Right atrium auricular region (tissue), 2 donors: ENCODE data around the gene ARMH1. TPM values are rescaled to one million over a fixed set of nuclear protein-coding genes. Genes with fewer than 3 reads are reported as not detected.

Source experiments
- DNase-seq: peaks from one replicate; pipeline ENCODE4 v3.0.0-alpha.2; 2019; ENCODE audit warnings: low spot score
- H3K27ac ChIP-seq, 2 donors: fragments of 200-600 bp; sonication (generic); 1 replicate in 1 of 2; 2 replicates in 1 of 2; pipeline ENCODE4 v1.5.1; 2016 to 2019
- H3K27me3 ChIP-seq, 2 donors: fragments of 200-600 bp; sonication (generic); one replicate each; pipeline versions ENCODE4 v1.5.1 to v1.6.0; 2017 to 2019
- H3K36me3 ChIP-seq: fragments of 200-600 bp; sonication (generic); one replicate; pipeline ENCODE4 v1.5.1; 2016
- H3K4me1 ChIP-seq, 2 donors: fragments of 200-600 bp; sonication (generic); one replicate each; pipeline versions ENCODE4 v1.5.1 to v1.6.0; 2017 to 2019
- H3K4me3 ChIP-seq, 2 donors: fragments of 200-600 bp; sonication (generic); 1 replicate in 1 of 2; 2 replicates in 1 of 2; pipeline ENCODE4 v1.5.1; 2017 to 2019; ENCODE audit warnings: mild to moderate bottlenecking in 1 of 2, moderate library complexity in 1 of 2
- H3K9me3 ChIP-seq, 2 donors: fragments of 200-600 bp; sonication (generic); one replicate each; pipeline ENCODE4 v1.5.1; 2019
- CTCF ChIP-seq, 2 donors: fragments of 200-600 bp; sonication (generic); IDR thresholded peaks; one replicate each; pipeline ENCODE4 v1.5.1; 2019; ENCODE audit warnings: antibody characterized with exemption in 2 of 2
- total RNA-seq, 2 donors: library from RNA; depleted of rRNA; stranded (reverse); fragments of >200 nt; gene quantifications; one replicate each; pipeline ENCODE4 v1.1.0, GENCODE V29; 2016

Gene ARMH1
- total RNA-seq, 2 donors from 2014 or later: 0.19 to 5.2 TPM

DNA sequence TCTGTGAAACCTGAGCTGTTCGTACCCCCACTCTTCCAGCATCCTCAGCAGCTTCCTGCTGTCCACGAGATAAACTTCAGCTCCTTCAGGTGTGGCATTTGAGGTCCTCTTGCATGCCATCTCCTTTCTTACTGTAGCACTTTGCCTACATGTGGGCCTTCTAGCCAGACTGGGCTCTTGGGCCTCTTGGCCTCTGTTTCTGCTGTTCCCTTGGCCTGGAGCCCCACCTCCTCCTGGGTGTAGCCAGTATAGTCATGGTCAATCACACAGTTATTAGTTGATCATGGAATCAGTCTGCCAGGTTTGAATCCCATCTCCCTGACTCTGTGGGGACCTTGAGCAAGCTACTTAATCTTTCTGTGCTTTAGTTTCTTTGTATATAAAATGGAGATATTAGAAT lies 26.6 kb upstream of the ARMH1 start:
- H3K4me1 ChIP-seq: peaks cover 0 to 32% of the 10 kb centered on the region in 2 donors
- H3K36me3 ChIP-seq: peaks cover 61% of the 10 kb centered on the region
- DNase-seq: no peak
- no peaks in the 10 kb centered on the region for H3K9me3 ChIP-seq
- H3K27me3 ChIP-seq: no peaks in the 10 kb centered on the region
- no peak overlapping the region for H3K27ac ChIP-seq
- no peak for TF ChIP-seq CTCF (IDR thresholded peaks at IDR 0.05)
- H3K4me3 ChIP-seq: no peak overlapping the region

GRCh38 chr1:44648529-44649250 lies 25.8 kb upstream of the ARMH1 start:
- no peak for DNase-seq
- Histone ChIP-seq H3K9me3 (no peaks in the 10 kb centered on the region), H3K36me3 (peaks cover 61% of the 10 kb centered on the region), H3K27ac (no peak overlapping the region), H3K4me3 (no peak overlapping the region), H3K4me1 (peaks cover 0 to 24% of the 10 kb centered on the region in 2 donors), H3K27me3 (no peaks in the 10 kb centered on the region)
- no peak for TF ChIP-seq CTCF (IDR thresholded peaks at IDR 0.05)

- Histone ChIP-seq H3K27ac (no peak overlapping the region), H3K9me3 (no peaks in the 10 kb centered on the region), H3K36me3 (peaks cover 57% of the 10 kb centered on the region), H3K4me3 (no peak overlapping the region), H3K4me1 (peaks cover 0 to 13% of the 10 kb centered on the region in 2 donors), H3K27me3 (no peaks in the 10 kb centered on the region)
- TF ChIP-seq CTCF (IDR thresholded peaks at IDR 0.05): no peak
- DNase-seq: no peak
These were observed 24.7 kb upstream of the ARMH1 start for GRCh38 chr1:44649788-44650158.

- Histone ChIP-seq H3K36me3 (peaks cover 52% of the 10 kb centered on the region), H3K27ac (no peak overlapping the region), H3K4me3 (no peak overlapping the region), H3K4me1 (peaks cover 0 to 8% of the 10 kb centered on the region in 2 donors), H3K9me3 (no peaks in the 10 kb centered on the region), H3K27me3 (no peaks in the 10 kb centered on the region)
- no peak for TF ChIP-seq CTCF (IDR thresholded peaks at IDR 0.05)
- no peak for DNase-seq
These were observed 24.2 kb upstream of the ARMH1 start for GRCh38 chr1:44650159-44650831.

DNA sequence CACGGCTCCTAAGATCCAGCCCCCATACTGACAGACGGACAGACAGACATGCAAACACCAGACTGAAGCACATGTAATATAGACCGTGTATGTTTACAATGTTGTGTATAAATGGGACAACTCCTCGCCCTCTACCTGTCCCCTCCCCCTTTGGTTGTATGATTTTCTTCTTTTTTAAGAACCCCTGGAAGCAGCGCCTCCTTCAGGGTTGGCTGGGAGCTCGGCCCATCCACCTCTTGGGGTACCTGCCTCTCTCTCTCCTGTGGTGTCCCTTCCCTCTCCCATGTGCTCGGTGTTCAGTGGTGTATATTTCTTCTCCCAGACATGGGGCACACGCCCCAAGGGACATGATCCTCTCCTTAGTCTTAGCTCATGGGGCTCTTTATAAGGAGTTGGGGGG lies 23.4 kb upstream of the ARMH1 start:
- no peaks in the 10 kb centered on the region for H3K9me3 ChIP-seq
- no peak for DNase-seq
- peaks cover 46% of the 10 kb centered on the region for H3K36me3 ChIP-seq
- TF ChIP-seq CTCF (IDR thresholded peaks at IDR 0.05): no peak
- H3K4me1 ChIP-seq: peaks cover 0 to under 1% of the 10 kb centered on the region in 2 donors
- H3K27ac ChIP-seq: no peak overlapping the region
- H3K27me3 ChIP-seq: no peaks in the 10 kb centered on the region
- H3K4me3 ChIP-seq: no peak overlapping the region
